GM18511 (cell line): ENCODE data around the gene HRK.

Experiments
- ATAC-seq: cut with Tn5 transposase; IDR thresholded peaks from one replicate; pipeline ENCODE4 v1.9.1; 2021; ENCODE audit warnings: mild to moderate bottlenecking, moderate library complexity; ENCODE audit not compliant: unreplicated experiment

The HRK gene

DNA sequence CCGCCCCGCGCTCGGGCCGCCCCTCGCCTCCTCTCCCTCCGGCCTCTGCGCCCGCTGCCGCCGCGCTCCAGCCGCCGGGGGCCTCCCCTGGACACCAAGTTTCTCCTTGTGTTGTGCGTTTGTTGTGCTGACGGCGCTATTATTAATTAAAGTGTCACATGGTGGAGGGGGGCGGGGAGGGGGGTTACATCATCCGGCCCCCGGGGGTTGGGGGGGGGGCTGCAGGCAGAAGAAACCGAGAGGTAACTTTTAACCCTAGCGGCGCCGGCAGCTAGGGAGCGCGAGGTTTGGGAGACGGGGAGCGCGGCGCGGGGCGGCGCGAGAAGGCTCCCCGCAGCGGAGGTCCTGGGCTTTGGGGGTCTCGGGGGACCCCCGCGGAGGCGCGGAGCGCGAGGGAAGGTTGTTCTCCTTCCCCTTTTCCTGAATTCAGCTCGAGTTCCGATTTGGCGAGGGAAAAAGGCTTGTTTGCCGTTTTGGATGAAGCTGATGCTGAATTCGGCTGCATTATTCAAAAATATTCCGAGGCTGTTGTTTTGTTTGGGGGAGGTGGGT, at the start of gene HRK:
Gene HRK, minus strand, starts transcription at position 117 of the 552 bp plus-strand sequence. CDS start 134 bp downstream, outside the sequence.
- ATAC-seq, result peak; percentile 24

DNA sequence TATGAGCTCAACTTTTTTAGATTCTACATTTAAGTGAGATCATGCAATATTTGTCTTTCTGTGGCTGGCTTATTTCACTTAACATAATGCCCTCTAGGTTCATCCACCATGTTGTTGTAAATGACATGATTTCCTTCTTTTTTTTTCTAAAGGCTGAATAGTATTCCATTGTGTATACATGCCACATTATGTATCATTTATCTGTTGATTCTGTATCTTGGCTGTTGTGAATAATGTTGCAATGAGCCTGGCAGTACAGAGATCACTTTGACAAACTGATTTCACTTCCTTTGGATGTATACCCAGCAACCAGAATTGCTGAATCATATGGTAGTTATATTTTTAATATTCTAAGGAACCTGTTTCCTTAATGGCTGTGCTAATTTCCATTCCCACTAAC, 48.6 kb upstream of the HRK start:
- ATAC-seq, result no peak

GRCh38 chr12:116928504-116928903, 47.3 kb upstream of the HRK start:
- no peak for ATAC-seq

DNA sequence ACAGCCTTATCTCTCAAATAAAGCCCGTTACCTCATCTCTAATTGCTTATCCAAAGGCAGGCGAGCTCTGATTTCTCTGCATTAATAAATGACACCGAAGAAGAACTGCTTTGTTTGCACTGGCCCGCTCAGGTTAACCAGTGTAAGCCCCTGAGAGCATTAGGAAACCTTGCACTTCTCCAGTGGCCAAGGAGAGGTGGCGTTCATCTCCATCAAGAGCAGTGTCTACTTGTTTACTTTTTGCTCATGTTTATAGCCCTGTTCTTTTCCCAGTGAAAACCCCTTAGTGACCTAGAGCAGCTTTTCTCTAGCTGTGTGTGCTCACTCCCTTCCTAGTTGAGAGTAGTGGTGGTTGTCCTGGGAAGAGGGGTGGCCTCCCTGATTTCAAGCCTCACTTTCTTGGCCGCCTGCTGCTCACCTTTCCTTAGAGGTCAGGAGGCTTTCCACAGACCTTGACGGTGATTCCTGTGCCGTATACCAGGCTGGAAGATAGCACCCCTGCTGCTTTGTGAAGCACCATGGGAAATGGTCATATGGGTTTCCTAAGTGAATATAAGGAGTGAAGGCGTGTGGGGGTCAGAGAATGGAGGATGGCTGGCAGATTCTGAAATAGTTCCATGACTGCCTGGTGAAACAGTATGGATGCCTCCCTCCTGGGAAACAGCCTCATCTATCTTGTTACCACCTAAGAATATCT, 46.2 kb upstream of the HRK start:
- ATAC-seq, result no peak

- ATAC-seq, result no peak
Observed at GRCh38 chr12:116926283-116927243, 45.3 kb upstream of the HRK start.

DNA sequence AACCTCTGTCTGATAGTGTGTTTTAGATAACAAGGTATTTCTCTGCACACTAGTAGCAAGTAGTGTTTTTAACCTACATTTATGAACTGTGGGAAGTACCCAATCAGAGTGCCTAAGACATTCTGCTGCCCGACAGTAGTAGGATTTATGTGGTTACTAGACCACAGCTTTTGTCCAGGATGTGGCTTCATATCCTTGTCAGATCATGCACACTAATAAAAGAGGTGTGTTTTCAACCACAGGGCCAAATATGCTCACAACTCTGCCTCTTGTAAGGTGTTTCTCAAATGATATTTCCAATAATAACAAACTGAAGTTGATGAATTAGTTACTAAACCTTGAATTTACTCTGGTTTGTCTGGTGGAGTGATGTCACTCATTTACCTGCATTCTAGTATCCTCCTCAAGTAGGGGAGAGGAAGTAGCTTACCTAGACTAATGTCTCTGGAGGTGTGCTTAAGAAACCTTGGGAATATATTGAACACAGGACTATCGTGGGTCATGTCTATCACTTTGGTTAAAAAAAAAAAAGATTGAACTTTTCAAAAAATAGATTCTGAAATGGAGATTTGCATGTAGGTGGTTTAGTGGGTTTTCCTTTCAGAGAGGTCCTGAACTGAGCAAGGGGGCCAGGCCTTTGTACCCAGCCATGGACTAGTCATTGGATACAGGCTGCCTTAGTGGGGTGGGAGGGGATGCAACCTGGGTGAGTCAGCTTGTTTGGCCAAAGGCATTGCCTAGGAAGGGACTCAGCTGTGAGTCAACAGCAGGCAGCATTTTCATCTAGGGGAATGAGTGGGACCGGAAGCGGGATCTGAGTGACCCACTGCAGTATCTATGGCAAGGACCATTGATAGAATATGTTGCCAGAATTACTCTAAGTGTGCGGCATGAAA, 43.6 kb upstream of the HRK start:
- ATAC-seq, result peak; percentile 86

DNA sequence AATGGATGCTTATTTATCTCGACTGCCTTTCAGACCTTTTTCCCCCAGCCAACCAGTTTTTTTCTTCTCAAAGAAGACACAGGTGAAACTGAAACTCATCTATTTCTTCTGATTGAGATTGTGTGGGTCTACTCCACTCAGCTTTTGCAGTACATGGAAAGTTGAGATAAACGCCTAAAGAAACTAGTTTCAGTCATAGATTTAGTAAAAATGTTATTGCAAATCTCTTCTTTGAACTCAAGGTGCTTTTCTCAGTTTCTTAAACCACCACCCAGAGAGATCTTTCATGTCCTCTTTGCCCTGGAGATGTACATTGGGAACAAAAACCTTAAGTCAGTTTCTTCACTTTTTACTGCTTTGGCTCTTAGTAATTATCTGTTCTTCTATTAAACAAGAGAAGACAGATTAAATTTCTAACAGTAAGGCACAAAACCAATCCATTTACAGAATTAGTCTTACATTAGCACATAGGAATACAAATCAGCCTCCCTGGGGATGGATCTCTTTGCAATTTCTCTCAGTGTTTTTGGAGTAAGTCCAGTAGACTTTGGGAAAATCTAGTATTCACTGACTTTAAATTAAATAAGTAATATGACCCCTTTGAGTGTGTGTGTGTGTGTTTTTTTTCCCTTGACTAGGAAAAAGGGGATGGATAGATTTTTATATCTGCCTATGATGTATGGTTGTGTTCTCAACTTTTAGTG, 41.1 kb upstream of the HRK start:
- peak; percentile 63 for ATAC-seq

GRCh38 chr12:116920939-116921338, 39.7 kb upstream of the HRK start:
- no peak for ATAC-seq

GRCh38 chr12:116919706-116920485, 38.7 kb upstream of the HRK start:
- no peak for ATAC-seq

- ATAC-seq, result no peak
Observed at GRCh38 chr12:116919247-116919661, 38.0 kb upstream of the HRK start.

DNA sequence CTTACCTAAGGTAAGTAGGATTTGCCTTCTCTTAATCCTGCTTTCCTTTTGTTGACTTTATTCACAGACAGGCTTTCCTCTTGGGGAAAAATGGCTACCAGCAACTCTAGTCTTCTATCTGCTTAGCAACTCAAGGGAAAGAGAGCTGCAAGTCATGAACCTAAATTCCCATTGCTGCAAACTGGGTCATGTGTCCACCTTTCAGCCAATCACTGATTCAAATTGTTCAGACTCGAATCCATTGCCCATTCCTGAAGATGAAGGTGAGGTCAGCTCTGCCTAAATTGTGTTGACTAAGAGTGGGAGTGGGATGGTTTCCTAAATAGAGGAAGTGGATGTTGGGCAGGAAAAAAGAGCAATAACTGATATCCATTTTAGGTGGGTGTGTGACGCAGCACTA, 37.2 kb upstream of the HRK start:
- no peak for ATAC-seq

DNA sequence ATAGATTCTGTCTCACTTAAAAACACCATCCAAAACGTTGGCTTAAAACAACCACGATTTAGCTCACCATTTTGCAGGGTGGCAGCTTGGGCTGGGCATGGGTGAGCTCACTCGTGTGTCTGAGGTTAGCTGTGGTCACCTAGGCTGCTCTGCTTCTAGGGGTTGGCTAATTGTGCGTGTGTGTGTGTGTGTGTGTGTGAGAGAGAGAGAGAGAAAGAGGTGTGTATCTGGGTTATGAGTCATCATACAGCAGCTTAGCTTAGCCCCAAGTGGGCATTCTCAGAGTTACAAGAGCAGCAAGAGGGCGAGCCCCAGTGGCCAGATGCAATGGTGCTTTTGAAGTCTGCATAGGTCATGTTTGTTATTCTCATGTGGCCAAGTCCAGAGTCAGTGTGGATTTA, 35.5 kb upstream of the HRK start:
- peak; percentile 97 for ATAC-seq

DNA sequence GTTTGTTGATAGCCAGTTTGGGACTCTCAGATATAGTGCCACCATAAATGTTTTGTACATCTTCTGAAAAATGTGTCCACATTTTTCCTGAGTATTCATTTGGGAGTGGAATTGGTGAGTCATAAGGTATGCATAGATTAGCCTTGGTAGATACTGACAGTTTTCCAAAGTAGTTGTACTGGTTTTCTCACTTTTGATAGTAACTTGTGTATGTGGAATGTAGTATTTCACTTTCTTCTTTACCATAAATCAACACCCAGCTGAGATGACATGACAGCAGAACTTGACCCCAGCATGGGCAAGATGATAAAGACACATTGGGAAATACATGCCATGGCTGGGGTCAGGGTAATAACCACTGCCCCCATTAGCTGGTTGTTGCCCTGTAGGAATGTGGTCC, 34.9 kb upstream of the HRK start:
- ATAC-seq, result no peak

DNA sequence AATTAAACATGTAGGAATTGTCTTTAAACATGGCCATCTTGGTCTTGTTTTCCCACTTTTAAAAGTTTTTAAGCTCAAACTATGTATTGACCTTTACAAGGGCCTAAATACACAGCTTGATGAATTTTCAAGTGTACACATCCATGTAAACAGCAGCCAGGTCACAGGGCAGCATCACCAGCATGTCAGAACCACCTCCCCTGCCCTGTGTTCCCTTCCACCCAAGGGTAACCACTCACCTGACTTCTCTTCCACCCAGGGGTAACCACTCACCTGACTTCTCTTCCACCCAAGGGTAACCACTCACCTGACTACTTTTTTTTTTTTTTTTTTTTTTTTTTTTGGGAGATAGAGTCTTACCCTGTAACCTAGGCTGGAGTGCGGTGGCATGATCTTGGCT, 34.1 kb upstream of the HRK start:
- ATAC-seq, result no peak

DNA sequence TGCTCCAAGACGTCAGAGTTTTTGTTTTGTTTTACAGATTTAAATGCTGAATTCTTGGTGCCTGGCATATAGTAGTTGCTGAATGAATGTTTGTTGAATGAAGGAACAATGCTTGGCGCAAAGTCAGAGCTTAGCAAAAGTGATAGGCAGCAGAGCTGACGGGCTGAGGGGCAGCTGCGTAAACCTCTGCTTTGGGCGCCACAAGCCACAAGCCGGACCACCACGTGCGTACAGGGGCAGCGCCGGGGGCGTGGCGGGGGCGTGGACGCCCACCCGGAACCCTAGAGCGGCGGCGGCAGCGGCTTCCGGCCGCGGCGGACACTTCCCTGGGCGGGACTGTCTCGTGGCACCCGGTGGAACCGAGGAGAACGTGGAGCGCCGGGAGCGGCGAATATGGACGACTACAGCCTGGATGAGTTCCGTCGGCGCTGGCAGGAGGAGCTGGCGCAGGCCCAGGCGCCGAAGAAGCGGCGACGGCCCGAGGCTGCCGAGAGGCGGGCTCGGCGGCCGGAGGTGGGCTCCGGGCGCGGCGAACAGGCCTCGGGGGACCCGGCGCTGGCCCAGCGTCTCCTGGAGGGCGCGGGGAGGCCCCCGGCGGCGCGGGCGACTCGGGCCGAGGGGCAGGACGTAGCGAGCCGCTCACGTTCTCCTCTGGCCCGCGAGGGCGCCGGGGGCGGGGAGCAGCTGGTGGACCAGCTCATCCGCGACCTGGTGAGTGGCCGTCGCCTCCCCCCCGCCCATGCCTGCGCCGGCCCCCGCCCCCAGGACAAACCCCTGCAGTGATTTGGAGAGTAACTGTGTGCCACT, 29.6 kb upstream of the HRK start, which contains the start of gene FBXW8:
Gene FBXW8, plus strand, starts transcription at position 306 of the 807 bp plus-strand sequence. Its CDS starts 88 bp downstream, at position 394.
- peak; percentile 89 for ATAC-seq

GRCh38 chr12:116910280-116910644, 29.0 kb upstream of the HRK start:
- no peak for ATAC-seq

GRCh38 chr12:116906285-116906684, 25.0 kb upstream of the HRK start:
- no peak for ATAC-seq

DNA sequence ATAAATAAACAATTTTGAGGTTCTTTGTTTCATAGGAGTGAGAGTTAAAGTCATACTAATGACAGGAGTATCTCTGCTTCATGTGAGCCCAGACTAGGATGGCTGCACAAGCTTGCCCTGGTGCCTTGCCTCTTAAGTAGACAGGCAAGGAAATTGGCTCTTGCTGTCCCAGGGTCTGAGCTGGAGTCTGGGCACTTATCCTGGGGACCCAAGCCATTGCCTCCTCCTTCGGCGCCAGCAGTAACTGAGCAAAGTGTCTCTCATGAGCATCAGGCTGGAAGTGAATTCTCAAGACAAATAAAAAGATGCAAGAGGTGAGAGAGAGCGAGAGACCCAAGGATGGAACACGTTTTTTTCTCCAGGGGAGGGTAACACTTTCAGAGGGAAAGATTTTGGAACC, 22.6 kb upstream of the HRK start:
- ATAC-seq, result no peak
